HuH-7 (cell line): Measurements from ENCODE around the gene TAB2.
"Not testable (repeated sequence)": the region's sequence is repeated elsewhere in the genome, so short reads cannot be mapped to it uniquely, and the experiment has no call there.

ENCODE experiments used
- DNase-seq: peaks from one replicate; pipeline ENCODE4 v3.0.0; 2011; ENCODE audit warnings: low spot score

The TAB2 gene

GRCh38 chr6:149333266-149333620 lies 15.7 kb downstream of the TAB2 start:
- no peak for DNase-seq

DNA sequence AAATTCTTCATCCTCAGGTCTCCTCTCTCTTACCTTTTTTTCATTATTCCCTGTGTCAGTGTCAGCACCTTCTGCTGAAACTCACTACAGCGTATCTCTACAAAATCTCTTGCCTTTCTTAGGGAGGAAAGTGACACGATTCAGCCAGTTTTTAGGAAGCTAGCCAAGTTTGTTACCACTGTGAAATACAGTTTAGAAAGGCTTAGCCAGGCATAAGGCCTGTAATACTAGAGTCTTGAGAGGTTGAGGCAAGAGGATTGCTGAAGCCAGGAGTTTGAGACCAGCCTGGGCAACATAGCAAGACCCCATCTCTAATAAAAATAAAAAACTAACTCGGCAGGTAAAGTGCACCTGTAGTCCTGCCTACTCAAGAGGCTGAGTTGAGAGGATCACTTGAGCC lies 16.7 kb downstream of the TAB2 start:
- DNase-seq: no peak

DNA sequence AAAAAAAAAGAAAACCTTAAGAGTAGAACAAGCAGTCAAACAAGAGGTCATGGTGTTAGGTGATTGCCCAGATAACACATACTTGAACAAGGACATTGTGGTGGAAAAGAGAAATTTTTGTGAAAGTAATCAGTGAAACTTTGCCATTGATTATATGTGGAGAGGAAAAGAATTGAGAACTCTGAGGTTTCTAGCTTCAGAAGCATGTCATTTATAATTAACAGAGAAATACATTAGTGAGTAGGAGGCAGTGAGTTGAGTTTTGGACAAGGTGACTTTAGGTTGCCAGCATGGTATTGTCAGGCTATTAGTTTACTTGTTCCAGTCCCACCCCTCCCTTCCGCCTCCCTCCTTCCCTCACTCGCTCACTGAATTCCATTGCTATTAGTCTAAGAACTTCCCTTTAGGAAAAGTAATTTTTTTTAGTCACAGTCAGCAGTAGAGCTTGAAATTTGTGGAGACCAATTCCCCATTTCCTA lies 17.2 kb downstream of the TAB2 start:
- DNase-seq: no peak

DNA sequence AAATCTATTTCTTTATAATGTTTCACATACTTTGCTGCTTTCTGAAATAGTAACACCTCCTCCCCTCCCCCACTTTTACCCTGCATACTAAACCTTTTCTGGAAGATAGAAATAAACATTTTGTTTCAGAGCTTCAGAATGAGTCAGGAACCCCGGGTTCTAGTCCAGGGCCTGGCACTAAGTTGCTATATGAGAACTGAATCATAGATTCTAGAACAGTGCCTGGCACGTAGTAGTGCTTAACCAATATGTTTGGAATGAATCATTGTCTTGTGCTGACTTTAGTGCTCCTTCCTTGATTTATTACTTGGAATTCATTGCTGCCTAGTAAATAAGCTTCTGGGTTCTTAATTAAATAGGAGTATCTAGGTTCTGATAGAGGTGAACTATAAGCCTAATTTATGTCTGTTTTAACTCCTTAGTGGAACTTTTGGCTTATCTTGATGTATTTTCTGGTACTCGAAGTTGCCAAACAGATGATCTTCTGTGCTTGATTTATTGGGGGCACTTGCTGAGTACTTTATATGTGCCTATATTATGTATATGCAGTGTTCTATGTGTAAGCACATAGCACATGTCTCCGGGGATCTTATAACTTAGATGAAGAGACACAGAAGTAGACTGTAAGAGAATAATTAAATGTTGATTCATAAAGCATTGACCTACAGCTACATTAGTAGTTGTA lies 18.6 kb downstream of the TAB2 start:
- no peak for DNase-seq

DNA sequence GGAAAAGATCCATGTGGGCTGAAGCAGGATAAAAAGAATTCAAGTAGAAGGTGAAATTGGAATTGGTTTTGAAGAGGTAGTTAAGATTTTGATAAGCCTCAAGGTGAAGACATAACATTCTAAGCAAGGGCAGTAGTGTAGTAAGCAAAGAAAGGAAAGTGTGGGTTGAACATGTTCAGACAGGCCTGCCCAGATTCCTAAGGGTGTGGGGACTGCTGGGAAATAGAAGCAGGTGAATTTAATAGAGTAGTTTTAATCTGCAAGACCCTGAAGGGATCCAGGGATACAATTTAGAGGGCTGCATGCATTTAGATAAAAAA lies 19.1 kb downstream of the TAB2 start:
- DNase-seq: no peak

DNA sequence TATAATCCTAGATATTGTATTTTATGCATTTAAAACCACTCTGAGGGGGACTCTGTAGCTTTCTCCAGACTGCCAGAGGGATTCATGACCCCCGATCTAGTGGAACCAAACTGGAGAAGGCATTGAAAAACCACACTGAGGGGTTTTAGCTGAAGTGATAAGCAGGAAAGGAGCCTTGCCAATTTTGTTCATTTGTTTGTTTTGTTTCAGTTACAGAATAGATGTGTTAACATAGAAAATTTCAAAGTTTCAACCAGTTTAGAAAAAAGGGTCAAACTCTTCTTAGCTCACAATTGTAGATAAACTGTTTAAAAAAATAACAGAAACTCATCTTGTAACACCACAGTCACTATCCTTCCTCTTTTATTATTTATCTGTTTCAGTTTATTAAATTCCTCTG lies 19.8 kb downstream of the TAB2 start:
- no peak for DNase-seq

DNA sequence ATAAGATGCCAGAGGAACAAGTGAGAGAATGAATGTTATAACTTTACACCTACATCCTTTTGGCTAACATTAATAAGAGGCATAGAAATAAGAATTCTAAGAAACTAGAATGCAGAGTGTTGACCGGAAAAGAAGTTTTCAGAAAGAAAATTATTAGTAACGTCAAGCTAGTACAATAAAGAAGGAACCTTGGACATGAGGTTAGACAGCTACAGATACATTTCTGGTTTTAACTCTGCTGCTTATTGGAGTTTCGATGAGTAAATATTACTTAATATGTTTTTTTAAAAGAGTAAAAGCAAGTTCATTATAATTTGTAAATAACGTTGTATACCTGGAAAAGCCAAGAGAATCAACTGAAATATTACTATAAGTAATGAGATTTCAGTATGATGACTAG lies 22.7 kb downstream of the TAB2 start:
- no peak for DNase-seq

DNA sequence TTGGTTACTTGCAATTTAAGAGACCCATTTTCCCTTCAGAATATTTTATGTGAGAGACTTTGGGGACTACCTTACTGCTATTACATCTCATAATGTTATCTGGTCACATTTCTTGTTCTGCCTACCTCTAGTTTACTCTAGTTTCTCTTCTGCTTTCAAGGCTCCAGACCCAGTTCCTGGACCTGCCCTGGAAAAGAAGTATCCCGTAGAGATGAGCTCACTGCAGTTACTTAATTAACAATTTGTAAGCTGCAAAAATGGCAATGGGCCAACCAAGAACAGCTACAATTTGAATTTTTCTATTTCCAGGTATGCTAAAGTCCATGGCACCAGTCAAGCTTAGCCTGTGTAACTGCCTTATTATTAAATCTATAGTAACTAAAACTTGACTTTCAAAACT lies 25.0 kb downstream of the TAB2 start:
- DNase-seq: no peak

DNA sequence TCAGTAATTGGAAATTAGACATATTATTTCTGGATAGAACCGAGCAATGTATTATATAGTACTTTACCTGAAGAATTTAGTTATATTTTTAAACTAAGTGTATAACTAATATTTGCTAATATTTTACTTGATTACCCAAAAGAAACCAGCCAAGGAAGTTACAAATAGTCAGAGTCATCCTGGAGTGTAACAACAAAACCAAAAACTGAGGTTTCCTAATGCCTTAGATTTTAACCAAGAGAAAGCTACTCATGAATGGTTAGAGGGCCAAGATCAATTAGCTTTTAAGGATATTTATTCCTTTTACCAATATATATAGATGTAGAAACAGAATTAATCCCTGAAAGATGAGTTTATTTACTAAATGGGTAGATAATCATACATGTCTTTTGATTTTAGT lies 26.0 kb downstream of the TAB2 start:
- DNase-seq: no peak

GRCh38 chr6:149346078-149346477 lies 28.6 kb downstream of the TAB2 start:
- no peak for DNase-seq

GRCh38 chr6:149347067-149347466 lies 29.6 kb downstream of the TAB2 start:
- DNase-seq: no peak

GRCh38 chr6:149349279-149349678 lies 31.8 kb downstream of the TAB2 start:
- not testable (repeated sequence) for DNase-seq

GRCh38 chr6:149354009-149354408 lies 36.5 kb downstream of the TAB2 start:
- no peak for DNase-seq

DNA sequence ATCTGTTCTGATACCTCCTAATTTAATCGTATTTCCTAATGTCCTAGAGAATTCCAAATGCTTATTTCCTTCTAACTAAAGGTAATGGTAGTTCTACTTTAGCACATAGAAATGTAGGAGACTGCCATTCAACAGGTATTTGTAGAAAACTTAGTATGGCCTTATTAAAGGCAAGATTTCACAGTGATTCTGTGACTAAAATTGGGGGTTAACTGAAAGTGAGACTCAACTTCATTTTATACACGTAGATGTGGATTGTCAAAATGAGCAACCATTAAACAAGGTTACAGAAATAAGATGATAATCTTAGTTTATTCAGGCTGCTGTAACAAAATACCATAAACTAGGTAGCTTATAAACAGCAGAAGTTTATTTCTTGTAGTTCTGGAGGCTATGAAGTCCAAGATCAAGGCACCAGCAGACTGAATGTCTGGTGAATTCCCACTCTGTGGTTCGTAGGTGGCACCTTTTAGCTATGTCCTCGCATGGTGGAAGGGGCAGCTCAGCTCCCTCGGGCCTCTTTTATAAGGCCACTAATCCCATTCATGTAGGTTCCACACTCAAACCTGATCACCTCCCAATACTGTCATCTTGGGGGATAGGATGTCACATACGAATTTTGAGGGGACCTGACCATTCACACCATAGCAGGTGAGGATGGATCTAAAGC lies 38.7 kb downstream of the TAB2 start:
- DNase-seq: no peak

GRCh38 chr6:149357726-149358538 lies 40.4 kb downstream of the TAB2 start:
- DNase-seq: no peak

DNA sequence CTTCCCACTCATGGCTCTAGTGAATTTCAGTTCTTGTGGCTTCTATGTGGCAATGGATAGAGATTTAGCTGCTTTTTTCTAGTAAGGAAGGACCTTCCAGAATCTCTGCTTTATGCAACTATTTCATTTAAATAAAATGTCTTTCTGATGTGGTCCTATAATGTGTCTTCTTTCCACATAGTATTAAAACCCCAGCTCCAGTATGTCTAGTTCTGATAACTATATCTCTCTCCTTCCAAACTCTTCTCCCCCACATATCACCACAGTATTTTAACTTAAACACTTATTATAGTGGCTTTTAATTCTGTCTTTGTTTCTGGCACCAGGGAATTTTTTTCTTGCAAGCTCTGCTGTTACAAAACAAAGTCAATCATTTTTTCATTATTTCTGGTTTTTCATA lies 41.9 kb downstream of the TAB2 start:
- no peak for DNase-seq

- DNase-seq: no peak
These were observed 43.0 kb downstream of the TAB2 start for GRCh38 chr6:149360536-149360935.

GRCh38 chr6:149362289-149362688 lies 44.8 kb downstream of the TAB2 start:
- no peak for DNase-seq

DNA sequence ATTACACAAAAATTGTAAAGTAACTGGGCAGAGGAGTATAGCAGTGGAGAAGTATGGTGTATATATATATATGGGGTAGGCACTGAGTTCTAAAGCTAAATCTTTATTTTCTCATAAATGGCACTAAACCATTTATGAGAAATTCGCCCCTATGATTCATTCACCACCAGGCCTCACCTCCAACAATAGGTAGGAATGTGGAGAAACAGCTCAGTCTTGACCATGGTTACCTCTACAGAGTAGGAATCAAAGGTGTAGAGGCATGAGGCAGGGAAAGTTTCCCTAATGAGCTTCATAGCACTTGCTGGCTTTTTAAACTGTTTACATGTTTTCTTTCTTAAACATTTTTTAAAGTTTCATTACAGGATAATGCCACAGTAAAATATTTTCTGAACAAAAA lies 45.6 kb downstream of the TAB2 start:
- DNase-seq: no peak

DNA sequence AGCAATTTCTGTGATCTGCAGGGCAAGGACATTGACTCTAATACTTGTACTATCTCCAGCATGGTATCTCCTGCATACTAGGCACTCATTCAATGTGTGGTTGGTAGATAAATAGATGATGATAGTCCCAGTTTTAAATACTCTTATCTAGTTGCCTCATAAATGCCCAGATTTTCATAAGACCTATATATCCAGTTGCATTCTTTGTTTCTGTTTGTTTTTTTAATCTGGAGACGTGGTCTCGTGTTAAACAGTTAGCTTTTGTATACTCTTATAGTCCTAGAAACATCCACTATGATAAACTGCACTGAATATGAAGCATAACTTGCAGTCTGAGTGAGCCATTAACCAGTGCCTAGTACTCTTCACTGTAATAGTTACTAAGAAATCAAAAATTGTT lies 47.0 kb downstream of the TAB2 start:
- no peak for DNase-seq

GRCh38 chr6:149365197-149365596 lies 47.7 kb downstream of the TAB2 start:
- no peak for DNase-seq

DNA sequence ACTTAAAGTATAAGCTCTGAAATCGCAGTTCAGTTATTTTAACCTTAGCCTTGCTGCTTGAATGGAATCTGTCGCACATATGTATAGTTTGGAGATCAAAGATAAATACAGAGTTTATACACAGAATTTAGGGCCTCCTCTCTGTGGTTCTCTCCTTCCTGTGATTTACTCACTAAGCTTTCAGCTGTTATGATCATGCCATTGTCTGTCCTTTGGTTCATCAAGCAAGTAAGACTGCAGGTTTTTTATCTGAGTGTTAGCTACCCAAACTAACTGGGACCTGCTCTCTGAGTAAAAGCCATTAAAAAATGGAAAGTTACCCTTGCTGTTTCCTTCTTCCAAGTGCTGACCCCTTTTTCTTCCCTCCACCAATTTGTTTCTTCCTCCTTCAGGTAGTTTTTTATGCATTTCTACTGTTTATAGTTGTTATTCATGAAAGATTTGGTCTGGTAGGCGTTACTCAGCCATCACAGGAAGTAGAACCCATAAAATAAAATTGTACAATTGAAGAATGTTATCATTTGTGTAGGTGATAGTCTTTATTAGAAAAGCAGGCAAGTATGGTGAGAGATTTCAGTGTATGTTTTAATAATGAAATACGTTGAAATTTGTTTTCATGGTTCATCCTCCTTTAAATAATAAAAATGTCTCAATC lies 48.9 kb downstream of the TAB2 start:
- DNase-seq: no peak

DNA sequence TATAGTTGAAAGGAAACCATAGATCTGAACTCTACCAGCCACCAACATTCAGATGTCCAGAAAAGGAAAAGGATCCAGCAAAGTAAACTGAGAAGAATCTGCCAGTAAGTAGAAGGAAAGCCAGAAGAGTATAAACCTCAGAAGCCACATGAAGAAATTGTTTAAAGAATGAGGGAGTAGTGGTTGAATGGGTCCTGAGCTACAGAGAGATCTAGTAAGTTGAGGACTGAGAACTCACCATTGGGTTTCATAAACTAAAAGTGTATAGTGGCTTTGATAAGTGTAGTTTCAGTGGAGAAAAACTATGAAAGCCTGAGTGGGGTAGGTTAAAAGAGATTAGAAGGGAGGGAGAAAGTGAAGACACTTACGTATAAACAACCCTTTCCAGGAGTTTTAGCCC lies 50.6 kb downstream of the TAB2 start:
- no peak for DNase-seq
